ENCODE data around the gene BAD. TPM values are rescaled to one million over a fixed set of nuclear protein-coding genes. Genes with fewer than 3 reads are reported as not detected.
A peak's percentile ranks its signal among the peaks of the same experiment; 100 is the strongest.

The BAD gene
- total RNA-seq, 1 experiment from 2014 or later, result 48.4 TPM

DNA sequence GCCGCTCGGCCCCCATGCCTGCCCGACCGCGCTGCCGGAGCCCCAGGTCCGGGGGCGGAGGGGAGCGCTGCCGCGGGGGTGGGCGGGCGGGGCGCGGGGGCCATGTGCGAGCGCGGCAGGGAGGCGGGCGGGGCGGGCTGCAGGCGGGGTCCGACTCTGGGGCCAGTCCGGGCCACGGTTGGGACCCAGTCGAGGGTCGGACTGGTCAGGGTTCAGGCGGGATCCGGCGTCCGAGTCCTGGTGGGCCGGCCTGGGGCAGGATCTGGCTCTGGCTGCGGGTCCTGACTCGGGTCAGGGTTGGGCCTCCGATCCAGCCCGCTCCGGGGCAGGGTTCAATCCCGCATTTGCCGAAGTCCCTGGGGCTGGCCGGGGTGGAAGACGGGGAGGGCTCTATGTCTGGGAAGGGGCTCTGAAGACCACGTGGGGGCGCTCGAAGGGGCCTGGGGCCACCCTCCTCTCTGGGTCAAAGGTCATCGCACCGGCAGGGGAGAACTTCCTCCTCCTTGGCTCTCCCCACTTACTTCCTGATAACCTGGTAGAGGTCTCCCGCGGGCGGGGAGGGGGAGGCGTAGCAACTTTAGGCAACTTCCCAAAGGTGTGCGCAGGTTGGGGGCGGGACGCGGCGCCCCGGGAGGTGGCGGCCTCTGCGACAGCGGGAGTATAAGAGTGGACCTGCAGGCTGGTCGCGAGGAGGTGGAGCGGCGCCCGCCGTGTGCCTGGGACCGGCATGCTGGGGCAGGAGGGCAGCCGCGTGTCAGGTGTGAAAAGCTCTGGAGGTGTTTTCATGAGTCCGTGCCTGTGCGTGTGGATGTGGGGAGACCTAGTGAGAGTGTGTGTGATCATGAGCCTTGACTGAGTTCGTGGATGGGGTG lies 21.5 kb upstream of the BAD start:
- CTCF ChIA-PET, result interaction anchor here (0.6 to 0.9 kb wide), 4 partner anchors 16 to 527 kb away, joined by 3 to 6 read pairs (median 4); no protein-coding TSS in a partner anchor

DNA sequence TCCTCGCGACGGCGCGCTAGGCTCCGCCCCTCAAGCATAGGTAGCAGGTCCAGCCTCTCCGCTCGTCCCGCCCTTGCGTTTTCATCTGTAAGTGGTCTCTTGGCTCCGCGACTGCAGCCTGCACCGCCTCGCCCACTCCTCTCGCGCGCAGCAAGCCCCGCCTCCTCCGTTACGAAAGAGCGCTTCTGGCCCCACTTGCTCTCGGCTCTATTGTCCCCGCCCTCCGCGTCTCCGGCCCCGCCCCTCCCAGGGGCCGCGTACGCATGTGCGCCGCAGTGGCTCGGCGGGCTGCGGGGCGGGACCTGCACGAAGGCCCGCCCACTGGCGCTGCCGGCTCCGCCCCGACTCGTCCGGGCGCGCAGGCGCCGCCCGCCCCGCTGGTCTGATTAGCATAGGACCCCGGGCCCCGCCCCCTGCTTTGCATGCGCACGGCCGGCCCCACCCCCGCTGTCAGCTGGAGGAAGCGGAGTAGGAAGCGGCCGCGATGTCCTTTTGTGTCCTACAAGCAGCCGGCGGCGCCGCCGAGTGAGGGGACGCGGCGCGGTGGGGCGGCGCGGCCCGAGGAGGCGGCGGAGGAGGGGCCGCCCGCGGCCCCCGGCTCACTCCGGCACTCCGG lies 20.7 kb upstream of the BAD start, which contains the start of gene ESRRA:
ESRRA (plus strand) TSS at position 450 of the 616 bp plus-strand sequence. CDS start 1,656 bp downstream, outside the sequence.
- POLR2A ChIA-PET (ENCODE audit: low non-redundant PET), result interaction anchor here (0.6 kb wide), 1 partner anchor 111 kb away, joined by 6 read pairs; no protein-coding TSS in a partner anchor
- peaks cover 19% of the 10 kb centered on the region for H3K4me1 ChIP-seq (ENCODE audit: insufficient read depth, low read length, poor library complexity, severe bottlenecking)

More for the DNA sequence above, 21.5 kb upstream of the BAD start:
- TSS peak; percentile 39 for BruUV-seq (replicated peaks)
- Histone ChIP-seq H3K9me3 (ENCODE audit: low read depth, low read length, poor library complexity, severe bottlenecking) (no peaks in the 10 kb centered on the region), H3K27ac (ENCODE audit: low read depth, low read length, poor library complexity, severe bottlenecking) (peak overlapping the region; percentile 84), H3K4me3 (ENCODE audit: low read depth, low read length, poor library complexity, severe bottlenecking) (peak overlapping the region; percentile 83), H3K27me3 (replicated peaks; ENCODE audit: insufficient read depth, low read depth, low read length, poor library complexity) (no peaks in the 10 kb centered on the region), H3K4me1 (ENCODE audit: insufficient read depth, low read length, poor library complexity, severe bottlenecking) (peaks cover 12% of the 10 kb centered on the region), H3K36me3 (ENCODE audit: insufficient read depth, low read length, poor library complexity, severe bottlenecking) (peaks cover 4% of the 10 kb centered on the region)
- no peak for TF ChIP-seq EZH2 (IDR thresholded peaks at IDR 0.05; ENCODE audit: borderline replicate concordance, low read depth, low read length, poor library complexity, severe bottlenecking)
- TF ChIP-seq, protein P1, sequence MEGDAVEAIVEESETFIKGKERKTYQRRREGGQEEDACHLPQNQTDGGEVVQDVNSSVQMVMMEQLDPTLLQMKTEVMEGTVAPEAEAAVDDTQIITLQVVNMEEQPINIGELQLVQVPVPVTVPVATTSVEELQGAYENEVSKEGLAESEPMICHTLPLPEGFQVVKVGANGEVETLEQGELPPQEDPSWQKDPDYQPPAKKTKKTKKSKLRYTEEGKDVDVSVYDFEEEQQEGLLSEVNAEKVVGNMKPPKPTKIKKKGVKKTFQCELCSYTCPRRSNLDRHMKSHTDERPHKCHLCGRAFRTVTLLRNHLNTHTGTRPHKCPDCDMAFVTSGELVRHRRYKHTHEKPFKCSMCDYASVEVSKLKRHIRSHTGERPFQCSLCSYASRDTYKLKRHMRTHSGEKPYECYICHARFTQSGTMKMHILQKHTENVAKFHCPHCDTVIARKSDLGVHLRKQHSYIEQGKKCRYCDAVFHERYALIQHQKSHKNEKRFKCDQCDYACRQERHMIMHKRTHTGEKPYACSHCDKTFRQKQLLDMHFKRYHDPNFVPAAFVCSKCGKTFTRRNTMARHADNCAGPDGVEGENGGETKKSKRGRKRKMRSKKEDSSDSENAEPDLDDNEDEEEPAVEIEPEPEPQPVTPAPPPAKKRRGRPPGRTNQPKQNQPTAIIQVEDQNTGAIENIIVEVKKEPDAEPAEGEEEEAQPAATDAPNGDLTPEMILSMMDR (conservative IDR thresholded peaks at IDR 0.05; ENCODE audit: low read depth, low read length), result peak; percentile 61
- POLR2A ChIA-PET (ENCODE audit: low non-redundant PET), result interaction anchor here (0.6 kb wide), 1 partner anchor 112 kb away, joined by 6 read pairs; no protein-coding TSS in a partner anchor
- peak; percentile 79 for DNase-seq (ENCODE audit: low spot score)
- intact Hi-C loops (cut with micrococcal nuclease; ENCODE audit: unreplicated experiment), result loop anchor here (2.0 kb wide), 2 partner anchors 35 to 65 kb away; partner anchors contain the start of gene FKBP2

More for the DNA sequence above, 20.7 kb upstream of the BAD start, which contains the start of gene ESRRA:
- TF ChIP-seq, protein P1 (conservative IDR thresholded peaks at IDR 0.05; ENCODE audit: low read depth, low read length), result no peak
- no peak for TF ChIP-seq EZH2 (IDR thresholded peaks at IDR 0.05; ENCODE audit: borderline replicate concordance, low read depth, low read length, poor library complexity, severe bottlenecking)
- intact Hi-C loops (cut with micrococcal nuclease; ENCODE audit: unreplicated experiment), result loop anchor here (2.0 kb wide), 2 partner anchors 34 to 64 kb away; partner anchors contain the start of gene FKBP2
- H3K36me3 ChIP-seq (ENCODE audit: insufficient read depth, low read length, poor library complexity, severe bottlenecking), result peaks cover 4% of the 10 kb centered on the region
- peak; percentile 100 for DNase-seq (ENCODE audit: low spot score)
- CTCF ChIA-PET, result interaction anchor here (0.6 to 2.6 kb wide), 12 partner anchors 13 to 526 kb away, joined by 3 to 23 read pairs (median 8); partner anchors contain the start of genes FERMT3, PRDX5 and TRMT112
- H3K27me3 ChIP-seq (replicated peaks; ENCODE audit: insufficient read depth, low read depth, low read length, poor library complexity), result no peaks in the 10 kb centered on the region
- peak within 1 kb of the TSS; percentile 87 for H3K27ac ChIP-seq (ENCODE audit: low read depth, low read length, poor library complexity, severe bottlenecking)
- peak within 1 kb of the TSS; percentile 83 for H3K4me3 ChIP-seq (ENCODE audit: low read depth, low read length, poor library complexity, severe bottlenecking)
- no peaks in the 10 kb centered on the region for H3K9me3 ChIP-seq (ENCODE audit: low read depth, low read length, poor library complexity, severe bottlenecking)
- no TSS peak for BruUV-seq (replicated peaks)
